Measurements from ENCODE around the gene TMEM218.

TMEM218 gene

DNA sequence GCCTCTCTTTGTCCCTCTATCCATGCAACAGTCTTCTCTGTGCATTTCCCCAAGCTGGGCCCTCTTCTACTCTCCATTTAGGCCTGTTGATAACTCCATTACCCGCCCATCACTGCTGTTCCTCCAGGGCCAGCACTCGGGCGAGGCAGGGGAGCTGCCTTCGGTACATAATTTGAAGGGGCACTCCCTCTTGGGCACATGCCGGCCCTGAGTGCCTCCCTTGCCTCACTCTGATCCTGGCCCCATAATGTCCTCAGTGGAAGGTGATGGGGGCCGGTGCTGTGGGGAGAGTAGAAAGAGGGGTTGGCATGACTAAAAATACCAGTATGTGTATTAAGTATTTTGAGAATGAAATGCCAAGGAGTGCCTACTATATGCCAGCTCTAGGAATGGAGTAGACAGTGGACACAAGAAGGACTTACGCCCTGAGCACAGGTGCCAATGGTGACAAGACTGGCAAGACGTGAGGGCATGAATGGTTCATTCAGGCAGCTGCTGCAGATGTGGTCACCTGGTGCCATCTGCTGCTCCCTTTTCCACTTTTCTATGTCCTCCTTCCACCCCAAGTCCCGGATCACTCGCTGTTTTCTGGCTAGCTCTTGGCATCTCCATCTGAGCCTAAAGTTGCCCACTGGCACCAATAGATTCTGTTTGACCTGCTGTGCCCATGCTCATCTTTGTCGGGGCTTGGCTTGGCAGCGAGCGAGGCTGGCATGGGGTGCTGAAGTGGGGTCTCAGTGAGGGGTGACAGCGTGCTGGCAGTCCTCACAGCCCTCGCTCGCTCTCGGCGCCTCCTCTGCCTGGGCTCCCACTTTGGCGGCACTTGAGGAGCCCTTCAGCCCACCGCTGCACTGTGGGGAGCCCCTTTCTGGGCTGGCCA is 22.6 kb downstream of the TMEM218 start:
- no peak for FAIRE-seq

DNA sequence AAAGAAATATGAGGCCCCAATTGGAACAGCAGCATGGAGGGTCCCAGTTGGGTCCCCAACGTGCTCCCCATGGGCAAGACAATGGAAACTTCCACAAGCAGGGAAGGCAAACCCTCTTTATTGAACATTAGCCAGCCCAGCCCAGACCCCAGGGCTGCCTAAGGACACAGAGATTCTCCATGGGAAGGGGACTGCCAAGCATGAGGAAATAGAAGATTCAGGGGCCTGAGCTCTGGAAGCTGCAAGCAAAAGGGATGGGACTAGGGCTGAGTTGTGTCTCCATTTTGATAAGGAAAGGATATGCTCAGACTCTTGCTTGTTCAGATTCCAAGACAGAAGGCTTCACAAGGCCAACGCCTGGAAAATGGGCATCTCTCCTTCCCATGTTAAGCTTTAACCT is 23.3 kb downstream of the TMEM218 start:
- FAIRE-seq, result no peak

DNA sequence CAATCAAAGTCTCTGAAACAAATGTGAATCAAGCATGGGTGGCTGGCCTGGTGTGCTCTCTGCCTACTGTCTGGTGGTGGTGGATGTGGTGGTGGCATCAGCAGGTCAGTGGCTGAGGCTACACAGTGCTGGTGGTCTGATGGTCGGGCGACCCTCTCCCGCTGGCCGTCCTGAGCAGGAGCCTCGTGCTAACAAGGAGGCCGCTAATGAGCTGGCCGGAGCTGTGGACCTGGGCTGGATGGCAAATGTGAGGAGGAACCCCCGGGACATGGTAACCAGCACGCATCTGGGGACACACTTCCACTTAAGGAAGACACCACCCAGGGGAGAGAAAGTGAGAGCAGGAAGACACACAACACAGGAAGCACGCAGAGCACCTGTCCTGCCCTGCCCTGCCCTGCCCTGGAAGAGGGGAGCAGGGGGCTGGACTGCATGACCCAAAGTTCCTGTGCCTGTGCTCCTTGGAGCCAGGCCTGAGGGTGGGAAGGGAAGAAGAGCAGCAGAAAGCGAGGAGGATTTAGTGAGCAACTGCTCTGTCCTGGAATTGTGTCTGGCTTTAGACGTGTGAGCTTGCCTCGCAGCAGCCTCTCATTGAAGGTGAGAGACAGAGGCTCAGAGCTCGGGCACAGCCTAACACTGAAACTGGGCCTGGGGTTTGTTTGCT is 24.7 kb downstream of the TMEM218 start:
- no peak for FAIRE-seq

DNA sequence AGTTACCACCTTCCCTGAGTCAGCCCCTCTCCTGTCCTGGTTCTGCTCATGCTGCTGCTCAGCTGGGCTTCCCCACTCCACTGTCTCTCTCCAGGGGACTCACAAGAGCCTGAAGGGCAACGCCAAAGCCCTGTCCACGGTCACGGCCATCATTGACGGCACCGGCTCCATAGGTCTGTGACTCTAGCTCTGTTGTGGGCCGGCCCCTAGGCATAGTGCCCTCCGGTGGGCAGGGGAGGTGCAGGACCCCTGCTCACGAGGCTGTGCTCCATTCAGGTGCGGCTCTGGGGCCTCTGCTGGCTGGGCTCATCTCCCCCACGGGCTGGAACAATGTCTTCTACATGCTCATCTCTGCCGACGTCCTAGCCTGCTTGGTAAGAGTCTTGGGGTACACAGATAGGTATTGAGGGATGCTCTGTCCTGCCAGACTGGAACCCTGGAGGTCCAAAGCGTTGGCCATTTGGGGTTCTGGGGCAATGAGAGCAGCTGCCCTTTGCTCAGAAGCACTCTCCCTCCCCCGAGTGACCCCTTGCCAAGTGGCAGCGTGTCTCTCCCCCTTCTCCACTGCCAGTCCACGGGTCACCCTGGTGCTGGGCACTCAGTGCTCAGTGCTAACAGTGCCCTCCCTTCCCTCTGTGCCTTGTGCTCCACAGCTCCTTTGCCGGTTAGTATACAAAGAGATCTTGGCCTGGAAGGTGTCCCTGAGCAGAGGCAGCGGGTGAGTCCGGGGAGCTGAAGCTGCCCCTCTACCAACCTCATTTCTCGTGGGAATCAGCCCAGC is 25.9 kb downstream of the TMEM218 start:
- no peak for FAIRE-seq

DNA sequence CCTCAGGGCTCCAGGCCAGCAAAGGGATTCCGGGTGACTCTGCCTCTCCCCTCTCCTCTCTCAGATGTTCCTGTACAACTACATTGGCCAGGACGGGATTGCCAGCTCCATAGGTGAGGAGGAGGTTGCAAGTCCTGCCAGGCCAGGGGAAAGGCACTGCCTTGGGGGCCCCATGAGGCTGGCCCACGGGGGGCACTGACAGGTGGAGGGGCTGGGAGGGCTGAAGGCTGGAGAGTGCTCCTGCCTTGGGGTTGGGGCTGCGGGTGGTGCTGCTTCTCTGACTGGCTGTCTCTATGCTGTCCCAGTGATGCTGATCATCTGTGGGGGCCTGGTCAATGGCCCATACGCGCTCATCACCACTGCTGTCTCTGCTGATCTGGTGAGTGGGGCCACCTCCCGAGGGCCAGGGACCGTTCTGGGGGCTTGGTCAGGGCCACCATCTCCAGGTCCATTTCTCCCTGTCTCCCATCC is 26.6 kb downstream of the TMEM218 start:
- no peak for FAIRE-seq

DNA sequence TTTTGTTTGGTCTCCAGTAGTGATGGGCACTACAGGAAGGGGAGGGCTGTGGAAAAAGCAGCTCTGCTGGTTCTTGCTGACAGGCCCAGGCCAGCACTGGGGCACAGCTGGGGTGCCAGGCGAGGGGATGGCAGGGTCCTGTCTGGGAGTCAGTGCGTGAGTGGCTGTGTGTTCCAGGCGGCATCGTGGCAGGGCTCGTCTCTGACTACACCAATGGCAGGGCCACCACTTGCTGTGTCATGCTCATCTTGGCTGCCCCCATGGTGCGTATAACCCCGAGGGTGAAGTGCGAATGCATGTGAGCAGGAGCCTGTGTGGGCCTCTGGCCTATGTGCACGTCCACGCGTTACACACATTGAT is 27.4 kb downstream of the TMEM218 start:
- FAIRE-seq, result no peak

DNA sequence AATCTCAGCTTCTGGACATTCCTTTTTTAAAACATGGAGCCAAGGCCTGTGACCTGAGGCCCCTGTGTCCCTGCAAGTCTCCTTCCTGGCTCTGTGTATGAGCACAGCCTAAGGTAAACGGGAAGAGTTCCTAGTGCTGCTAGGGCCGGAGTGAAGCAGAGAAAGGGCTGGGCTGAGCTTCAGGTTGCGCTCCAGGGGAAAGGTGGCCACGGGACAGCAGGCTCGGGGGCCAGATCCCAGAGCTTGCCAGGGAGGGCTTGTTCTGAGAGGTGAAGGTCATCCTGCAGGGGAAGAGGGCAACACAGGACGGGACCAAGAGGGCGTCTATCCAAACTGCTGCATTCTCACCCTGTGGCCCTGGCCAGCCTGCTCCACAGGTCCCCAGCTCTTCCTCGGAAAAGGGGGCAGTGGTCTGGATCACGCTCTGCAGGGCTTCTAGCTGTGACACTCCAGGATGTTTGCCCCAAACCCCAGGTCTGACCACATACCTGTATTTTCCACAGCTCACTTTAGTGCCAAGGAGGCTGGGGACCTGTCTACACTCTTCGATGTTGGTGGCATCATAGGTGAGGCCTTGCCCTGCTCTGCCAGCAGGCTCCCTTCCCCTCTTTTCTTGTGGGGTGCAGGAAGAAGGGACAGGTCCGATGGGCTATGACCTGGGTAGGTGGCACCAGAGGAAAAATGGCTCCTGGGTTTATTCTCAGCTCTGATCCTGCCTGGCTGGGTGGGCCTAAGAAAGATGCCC is 27.9 kb downstream of the TMEM218 start:
- FAIRE-seq, result no peak

DNA sequence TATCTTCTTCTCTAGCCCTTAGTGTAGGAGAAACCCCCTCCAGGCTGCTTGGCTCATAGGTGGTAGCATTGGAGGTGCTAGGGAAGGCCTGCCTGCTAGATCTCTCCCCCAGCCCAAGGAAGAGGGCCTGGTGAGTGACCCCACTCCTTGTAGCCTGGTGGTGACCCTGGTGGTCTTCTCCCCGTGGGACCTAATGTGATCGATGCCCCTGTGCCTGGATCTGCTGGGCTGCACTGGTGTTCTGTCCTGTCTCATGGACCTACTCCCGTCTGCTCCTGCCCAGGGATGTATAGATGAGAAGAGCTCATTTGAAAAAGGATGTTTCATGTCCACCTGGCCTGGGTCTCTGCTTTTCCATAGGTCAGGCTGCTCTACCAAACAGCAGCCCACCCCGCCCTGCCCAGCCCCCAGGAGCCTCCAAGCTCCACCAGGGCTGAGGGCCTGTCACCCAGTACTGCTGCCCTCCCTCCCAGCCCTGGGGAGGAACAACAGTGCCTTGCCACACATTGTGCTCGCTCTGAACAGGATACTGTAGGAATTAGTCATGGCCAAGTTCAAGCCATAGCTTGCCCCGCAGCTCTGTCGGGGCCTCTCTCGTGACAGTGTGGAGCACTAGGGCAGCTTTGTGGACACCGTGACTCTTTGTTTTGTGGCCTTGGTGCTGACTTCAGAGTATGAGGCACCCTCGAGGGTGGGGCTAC is 28.7 kb downstream of the TMEM218 start:
- no peak for FAIRE-seq

DNA sequence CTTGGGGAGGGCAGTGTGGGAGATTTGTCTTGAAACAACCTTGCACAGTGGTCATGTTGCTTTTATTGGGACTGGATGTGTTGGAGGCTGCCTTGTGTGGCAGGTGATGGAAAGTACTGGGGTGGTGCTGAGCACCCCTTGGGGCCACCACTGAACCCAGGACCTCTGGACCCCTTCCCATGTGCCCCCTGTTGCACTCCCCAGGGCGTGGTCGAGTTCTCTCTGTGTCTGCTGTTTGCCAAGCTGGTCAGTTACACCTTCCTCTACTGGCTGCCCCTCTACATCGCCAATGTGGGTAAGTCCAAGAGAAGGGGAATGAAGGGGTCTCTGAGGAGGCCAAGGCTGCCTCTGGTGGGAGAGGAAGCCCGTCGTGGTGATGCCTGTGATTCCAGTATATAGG is 29.4 kb downstream of the TMEM218 start:
- FAIRE-seq, result no peak

DNA sequence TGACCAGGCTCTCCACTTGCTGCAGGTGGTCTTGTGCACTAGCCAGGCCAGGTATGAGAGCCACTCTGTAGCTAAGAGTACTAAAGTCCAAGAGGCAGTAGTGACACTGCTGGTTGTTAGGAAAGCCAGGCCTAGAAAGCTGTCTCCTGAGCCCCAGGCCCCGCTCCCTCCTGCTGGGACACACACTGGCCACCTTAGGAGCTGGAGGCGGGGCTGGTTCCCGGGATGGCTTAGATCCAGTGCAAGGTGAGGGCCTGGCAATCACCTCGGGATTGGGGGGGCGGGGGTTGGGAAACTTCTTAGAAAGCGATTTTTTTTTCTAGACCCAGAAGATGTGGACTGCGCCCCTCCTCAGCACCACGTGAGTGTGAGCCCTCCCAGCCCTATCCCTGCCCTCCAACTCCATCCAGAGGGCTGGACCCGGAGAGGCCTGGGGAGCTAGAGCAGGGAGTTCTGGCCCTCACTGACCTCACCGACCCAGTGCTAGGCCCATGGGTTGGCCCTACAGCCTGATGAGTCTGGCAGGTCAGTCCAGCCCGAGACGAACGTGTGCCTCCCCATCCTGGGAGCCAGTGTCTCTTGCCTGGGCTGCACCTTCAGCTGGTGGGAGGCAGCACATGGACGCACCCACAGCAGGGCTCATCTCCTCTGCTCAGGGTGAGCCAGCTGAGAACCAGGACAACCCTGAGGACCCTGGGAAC is 30.2 kb downstream of the TMEM218 start:
- no peak for FAIRE-seq

DNA sequence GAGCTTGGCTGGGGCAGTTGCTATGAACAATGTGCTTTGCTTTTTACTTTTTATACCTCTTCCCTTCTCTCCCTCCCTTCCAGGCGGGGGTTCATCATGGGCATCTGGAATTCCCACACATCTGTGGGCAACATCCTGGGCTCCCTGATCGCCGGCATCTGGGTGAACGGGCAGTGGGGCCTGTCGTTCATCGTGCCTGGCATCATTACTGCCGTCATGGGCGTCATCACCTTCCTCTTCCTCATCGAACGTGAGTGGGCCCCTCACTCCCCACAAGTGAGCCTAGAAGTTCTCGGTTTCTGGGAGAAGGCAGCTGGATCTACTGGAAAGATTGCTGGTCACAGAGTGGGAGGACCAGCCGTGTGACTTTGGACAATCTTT is 30.9 kb downstream of the TMEM218 start:
- no peak for FAIRE-seq

DNA sequence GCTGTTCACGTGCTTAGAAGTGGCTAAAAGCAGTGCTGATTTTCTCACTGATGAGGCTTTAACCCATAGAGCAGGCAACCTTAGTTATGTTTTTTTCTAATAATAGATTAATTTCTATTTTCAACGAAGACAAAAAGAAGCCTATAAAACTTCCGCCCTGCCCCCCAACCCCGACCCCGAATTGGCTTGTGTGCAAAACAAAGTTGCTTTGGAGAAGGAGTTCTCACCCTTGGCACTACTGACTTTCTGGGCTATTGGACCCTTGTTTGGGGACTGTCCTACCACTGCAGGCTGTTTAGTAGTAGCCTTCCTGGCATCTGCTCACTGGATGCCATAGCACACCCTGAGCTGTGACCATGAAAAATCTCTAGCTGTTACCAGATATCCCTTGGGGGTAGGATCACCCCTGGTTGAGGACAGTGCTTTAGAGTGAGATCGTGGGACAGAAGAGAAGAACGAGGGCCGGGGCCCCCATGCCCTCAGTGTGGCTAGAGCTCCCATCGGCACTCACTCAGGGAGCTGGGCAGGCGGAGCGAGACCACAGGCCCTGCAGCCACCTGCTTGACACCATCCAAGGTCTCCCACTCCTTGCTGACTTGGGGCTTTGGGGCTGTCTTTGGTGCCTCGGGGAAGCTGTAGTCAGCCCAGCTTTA is 31.4 kb downstream of the TMEM218 start:
- FAIRE-seq, result no peak

DNA sequence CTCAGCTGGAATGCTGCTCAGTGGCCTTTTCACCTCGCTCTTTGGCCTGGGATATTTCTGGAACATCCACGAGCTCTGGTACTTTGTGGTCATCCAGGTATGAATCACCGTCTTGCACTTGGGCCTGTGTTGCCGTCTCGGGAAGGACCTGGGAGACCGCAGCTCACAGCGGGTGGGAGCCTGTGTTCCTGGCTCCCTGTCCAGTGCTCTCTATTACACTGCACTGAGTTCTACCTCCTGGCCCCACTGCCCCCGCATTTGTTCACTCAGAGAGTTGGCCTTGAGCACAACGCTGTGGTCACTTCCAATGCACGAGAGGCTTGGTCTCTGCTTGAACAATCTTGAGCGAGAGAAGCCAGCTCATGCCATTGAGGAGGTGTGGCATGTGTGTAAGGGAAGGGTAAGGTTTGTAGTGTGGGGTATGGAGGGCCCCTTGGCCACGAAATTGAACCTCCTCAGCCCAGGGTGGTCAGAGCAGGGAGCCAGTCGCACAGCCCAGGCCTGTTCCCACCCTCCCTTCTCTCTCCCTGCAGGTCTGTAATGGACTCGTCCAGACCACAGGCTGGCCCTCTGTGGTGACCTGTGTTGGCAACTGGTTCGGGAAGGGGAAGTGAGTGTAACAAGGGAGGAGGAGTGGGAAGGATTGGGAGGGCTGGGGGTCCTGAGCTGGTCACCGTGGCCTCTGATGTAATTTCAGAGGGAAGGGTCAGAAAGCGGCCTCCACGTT is 32.1 kb downstream of the TMEM218 start:
- no peak for FAIRE-seq

DNA sequence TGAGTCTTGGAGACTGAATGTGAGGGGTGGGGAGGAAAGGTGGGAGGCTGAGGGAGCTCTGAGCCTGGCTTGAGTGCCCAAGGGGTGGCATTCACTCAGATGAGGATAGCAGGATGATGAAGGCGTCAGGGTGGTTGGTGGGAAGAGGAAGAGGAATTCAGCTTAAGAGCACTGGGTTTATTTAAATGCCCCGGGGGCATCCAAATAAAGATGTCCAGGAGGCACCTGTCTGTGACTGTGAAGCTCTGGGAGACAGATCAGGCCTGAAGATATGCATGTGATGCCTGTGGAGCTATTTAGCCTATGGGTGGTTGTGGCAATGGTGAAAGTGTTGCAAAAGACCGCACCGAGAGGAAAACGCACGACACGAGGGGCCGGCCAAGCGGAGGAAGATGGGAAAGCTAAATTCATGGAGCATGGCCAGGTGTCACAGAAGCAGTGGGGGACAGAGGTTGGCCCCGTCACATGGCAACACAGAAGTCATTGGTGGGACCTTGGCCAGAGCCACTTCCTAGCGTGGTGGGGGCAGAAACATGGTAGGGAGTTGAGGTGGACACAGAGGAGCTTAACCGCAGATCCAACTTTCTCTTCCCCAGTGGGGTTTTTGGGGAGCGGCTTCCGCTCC is 32.8 kb downstream of the TMEM218 start:
- FAIRE-seq, result no peak

DNA sequence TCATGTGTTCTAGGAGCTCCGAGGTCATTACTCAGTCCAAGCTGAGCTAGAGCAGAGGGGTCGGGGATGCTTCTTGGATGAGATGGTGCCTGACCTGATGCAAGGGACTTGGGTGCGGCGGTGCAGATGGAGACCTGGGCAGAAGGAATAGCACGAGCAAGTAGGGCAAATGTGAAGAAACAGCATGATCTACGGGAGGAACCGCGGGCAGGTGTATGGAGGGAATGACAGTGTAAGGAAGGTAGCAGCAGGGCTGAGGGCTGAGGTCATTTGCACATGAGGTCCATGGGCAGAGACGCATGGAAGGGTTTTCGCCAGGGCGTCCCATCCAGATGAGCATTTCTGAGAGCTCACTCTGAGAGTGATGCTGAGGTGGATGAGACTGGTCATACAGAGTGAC is 33.4 kb downstream of the TMEM218 start:
- FAIRE-seq, result no peak

DNA sequence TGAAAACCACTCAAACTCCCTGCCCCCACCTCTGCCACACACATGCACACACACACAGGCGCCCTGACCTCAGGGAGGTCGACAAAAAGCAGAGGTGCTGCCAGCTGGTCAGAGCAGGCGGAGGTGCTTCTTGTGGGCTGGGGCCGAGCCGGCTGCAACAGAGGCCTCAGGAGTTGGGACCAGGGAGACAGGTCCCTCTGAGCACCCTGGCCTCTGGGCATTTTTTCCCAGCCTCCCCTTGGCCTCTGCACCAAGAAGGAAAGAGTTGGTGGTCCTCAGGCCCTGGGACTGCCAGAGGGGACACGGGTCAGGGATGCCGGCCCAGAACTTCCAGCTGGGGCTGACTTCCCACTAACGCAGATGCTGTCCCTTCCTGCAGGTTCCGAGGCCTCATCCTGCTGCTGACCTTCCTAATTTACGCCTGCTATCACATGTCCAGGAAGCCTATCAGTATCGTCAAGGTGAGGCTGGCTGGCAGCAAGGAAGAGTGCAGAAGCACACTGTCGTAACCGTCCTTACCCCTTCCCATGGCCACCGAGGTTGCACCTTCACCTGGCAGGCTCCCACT is 35.0 kb downstream of the TMEM218 start:
- FAIRE-seq, result no peak

DNA sequence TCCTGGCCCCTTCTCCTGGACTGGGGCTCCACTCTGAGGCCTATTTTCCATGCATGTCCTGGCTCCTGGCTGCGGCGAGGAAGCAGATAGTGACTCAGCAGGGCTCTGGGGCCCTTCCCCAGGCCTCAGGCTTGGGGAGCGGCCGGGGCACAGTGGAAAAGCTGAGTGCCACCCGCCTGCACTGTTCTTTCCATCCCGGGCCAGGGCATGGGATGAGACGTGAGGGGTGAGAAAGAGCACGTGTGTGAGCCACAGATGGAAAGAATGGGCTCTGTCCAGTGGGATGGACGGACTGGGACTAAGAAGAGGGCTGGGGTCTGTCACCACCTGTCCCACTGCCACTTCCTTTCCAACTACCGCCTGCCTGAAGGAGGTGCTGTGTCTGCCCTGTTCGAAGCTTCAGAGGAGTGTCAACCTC is 35.5 kb downstream of the TMEM218 start:
- no peak for FAIRE-seq

DNA sequence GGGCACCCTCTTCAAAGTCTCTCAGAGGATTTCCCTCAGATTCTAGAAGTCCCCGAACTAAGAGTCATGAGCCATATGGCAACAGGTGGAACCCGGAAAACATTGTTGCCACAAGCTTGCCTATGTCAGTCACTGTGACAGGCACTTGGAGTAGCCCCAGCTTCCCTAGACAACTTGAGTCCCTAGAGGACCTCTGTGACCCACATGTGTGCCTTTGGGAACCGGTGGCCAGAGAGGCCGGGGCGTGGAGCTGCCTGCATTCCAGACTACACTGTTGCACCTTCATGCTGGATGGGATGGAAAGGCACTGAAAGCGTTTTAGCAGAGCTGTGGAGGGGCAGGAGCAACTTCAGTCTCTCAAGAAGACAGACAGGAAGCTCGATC is 36.2 kb downstream of the TMEM218 start:
- no peak for FAIRE-seq

DNA sequence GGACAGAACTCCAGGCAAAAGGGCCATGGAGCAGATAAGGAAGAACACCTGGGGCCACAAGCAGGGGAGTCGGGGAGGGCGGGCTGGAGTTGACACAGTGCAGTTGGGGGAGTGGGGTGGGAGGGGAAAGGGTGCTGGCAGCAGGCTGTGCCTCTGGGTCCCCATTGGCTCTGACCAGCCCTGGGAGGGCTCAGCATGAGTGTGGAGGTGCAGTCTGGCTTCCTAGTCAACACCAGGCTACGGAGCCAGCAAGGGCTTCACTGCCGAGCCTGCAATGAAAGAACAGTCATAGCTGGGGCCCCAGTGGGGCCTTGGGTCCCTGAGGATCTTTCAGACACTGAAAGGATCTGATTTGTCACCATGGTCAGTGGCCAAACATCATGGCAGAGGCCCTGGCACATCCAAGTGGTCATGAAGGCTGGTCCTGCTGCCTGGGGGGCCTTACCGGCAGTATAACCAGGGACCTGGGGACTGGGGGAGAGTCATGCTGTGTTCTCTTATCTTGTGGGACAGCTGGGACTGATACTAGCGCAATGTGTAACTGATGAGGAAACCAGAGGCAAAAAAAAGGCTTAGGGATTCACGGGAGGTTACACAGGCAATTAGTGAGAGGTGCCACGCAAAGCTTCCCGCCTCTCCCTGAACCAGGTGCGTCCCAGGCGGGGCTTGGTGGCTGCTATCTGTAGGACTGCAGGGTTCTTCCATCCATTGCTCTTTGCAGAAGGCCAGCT is 36.8 kb downstream of the TMEM218 start:
- FAIRE-seq, result no peak
